HG03354 (cell line): Measurements from ENCODE around the gene KDM4C.
"Not testable (repeated sequence)": the region's sequence is repeated elsewhere in the genome, so short reads cannot be mapped to it uniquely, and the experiment has no call there.

Experiments used
- ATAC-seq: cut with Tn5 transposase; IDR thresholded peaks from one replicate; pipeline ENCODE4 v1.9.1; 2021; ENCODE audit warnings: mild to moderate bottlenecking; ENCODE audit not compliant: unreplicated experiment, poor library complexity, severe bottlenecking

KDM4C gene

DNA sequence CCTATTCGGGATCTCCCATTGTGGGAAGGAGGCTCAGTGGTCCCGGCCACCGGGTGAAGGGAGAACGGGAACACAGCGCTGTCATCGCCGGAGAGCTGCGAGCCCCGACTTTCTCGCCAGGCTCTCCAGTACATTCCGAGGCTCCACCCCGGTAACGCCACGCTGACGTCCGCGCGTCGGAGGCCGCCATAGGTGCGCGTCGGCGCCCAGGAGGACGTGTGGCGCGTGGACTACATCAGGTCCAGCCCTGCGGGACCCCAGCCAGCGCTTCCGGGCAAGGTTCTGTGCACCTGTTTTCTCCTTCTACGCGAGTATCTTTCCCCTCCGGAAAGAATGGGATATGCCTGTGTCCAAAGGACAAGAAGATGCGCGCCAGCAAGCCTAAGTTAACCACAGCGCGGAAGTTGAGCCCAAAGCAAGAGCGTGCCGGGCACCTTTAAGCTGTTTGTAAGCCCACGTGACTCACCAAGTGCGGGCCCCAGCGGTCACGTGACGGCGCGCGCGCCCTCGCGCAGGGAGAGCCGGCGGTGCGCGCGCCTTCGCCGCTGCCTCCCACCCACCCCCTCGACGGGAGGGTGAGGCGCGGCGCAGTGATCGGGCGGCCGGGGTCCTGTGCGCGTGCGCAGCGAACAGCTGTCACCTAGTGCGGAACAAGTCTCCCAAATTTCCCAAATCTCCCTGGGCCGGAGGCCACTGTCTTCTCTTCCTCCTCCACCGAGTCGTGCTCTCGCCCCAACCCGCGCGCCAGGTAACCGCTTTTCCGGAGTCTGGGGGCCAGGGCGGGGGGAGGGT, at the start of gene KDM4C:
Gene KDM4C (plus strand): TSS at position 518 of the 792 bp plus-strand sequence. CDS start 35,016 bp downstream, outside the sequence.
- peak; percentile 79 for ATAC-seq

- ATAC-seq, result no peak
Measured at GRCh38 chr9:6708732-6709131, 49.0 kb upstream of the KDM4C start.

DNA sequence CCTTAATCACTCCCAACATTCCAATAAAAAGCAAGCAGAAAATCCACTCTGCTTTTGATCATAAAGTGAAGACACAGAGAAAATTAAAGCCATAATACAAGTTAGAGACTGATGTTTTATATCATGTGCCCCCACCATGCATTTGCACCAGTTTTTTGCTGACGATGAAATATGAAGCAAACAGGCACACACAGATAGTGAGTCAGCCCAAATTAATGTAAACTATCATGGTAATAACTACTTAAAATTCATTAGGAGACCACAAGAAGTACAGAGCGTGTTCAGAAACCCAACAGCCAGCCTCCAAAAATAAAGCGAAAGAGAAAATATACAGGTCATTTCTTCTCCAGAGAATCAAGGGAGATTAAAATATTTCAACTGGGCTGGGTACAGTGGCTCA, 46.4 kb upstream of the KDM4C start:
- ATAC-seq, result no peak

DNA sequence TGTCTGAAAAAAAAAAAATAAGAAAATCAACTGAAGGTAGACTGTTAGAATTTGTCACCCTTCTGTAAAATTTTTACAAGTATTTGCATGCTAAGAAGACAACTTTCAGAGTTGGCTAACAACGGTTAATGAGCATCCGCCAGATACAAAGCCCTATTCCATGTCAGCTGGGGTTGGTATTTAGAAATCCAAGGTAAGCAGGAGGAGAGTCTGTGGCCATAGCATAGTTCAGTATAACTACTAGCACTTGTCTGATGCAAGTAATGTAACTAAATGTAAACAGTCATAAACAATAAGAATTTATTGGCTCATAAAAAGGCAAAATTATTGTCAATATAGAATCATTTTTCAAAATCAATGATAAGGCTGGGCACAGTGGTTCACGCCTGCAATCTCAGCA, 45.7 kb upstream of the KDM4C start:
- ATAC-seq, result no peak

DNA sequence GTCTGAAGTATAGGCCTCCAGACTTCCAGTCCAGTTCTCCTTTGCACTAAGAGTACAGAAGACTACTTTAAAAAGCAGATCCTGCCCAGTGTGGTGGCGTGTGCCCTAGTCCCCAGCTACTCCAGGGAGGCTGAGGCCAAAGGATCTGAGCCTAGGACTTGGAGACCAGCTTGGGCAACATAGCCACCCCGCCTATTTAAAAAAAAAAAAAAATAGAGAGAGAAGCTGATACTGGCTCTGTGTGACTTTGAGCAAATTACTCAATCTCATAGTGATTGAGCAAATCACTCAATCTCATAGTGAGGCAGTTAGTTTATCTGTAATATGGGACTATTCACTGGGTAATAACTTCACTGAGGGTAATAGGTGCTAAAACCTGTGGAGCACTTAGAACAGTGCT, 43.6 kb upstream of the KDM4C start:
- no peak for ATAC-seq

DNA sequence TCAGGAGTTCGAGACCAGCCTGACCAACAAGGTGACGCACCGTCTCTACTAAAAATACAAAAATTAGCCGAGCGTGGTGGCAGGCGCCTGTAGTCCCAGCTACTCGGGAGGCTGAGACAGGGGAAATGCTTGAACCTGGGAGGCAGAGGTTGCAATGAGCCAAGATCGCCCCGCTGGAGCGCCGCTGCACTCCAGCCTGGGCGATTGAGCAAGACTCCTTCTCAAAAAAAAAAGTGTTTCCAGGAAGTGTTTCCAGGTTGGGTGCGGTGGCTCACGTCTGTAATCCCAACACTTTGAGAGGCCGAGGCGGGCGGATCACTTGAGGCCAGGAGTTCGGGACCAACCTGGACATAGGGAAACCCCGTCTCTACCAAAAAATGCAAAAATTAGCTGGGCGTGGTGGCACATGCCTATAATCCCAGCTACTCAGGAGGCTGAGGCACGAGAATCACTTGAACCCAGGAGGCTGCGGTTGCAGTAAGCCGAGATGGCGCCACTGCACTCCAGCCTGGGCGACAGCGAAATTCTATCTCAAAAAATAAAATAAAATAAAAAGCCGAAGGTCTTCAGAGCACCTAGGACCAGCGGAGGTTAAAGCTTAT, 42.5 kb upstream of the KDM4C start:
- not testable (repeated sequence) for ATAC-seq

- peak; percentile 92 for ATAC-seq
Measured at GRCh38 chr9:6715755-6716643, 41.8 kb upstream of the KDM4C start.

- ATAC-seq, result no peak
Measured at GRCh38 chr9:6716766-6717165, 41.0 kb upstream of the KDM4C start.

GRCh38 chr9:6723881-6724420, 33.8 kb upstream of the KDM4C start:
- ATAC-seq, result no peak

DNA sequence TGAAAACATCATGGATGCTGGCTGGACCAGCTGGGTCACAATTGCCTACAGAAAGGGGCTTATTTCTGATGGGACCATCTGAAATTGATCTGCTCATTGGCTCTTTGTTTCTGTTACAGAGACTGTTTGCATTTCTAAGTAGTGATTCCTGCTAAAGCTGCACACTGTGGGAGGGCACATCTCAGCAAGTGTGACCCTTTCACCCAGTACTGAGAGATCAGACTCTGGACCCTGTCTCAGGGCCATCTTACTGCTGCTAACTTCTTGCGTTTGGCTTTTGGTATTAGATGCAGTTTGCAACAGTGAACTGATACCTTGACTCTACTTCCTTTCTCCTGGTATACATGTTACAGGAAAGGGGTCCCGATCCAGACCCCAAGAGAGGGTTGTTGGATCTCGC, 24.5 kb upstream of the KDM4C start:
- ATAC-seq, result no peak

- no peak for ATAC-seq
Measured at GRCh38 chr9:6733831-6734230, 23.9 kb upstream of the KDM4C start.

- no peak for ATAC-seq
Measured at GRCh38 chr9:6735422-6735821, 22.4 kb upstream of the KDM4C start.

DNA sequence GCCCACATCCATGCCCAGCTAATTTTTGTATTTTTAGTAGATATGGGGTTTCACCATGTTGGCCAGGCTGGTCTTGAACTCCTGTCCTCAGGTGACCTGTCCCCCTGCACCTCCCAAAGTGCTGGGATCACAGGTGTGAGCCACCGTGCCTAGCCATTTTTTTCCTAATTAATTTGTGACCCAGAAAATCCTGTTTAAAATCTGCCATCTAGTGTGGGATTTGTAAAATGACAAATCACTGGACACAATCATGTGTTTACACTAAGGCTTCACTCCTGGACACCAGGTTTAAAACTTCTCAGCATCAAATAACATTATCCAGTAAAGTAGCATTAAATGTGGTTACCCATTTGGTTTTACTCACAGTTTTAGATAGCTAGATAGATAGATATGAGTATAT, 18.6 kb upstream of the KDM4C start:
- no peak for ATAC-seq

DNA sequence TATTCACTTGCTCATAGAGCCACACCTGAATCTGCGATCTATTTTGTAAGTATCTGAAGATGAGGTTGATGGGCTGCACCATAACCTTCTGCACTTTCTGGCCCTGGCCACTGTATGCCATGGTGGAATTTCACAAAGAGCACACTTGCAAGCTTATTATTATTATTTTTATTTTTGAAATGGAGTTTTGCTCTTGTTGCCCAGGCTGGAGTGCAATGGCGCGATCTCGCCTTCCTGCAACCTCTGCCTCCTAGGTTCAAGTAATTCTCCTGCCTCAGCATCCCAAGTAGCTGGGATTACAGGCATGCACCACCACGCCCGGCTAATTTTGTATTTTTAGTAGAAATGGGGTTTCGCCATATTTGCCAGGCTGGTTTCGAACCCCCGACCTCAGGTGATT, 8.9 kb upstream of the KDM4C start:
- not testable (repeated sequence) for ATAC-seq

DNA sequence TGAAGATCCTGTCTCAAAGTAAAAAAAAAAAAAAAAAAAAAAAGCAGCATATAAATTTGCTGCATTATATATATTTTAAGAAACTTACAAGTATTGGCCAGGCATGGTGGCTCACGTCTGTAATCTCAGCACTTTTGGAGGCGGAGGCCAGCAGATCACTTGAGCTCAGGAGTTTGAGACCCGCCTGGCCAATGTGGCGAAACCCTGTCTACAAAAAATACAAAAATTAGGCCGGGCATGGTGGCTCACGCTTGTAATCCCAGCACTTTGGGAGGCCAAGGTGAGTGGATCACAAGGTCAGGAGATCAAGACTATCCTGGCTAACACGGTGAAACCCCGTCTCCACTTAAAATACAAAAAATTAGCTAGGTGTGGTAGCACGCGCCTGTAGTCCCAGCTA, 2.9 kb upstream of the KDM4C start:
- ATAC-seq, result not testable (repeated sequence)

GRCh38 chr9:6757132-6757455, 679 bp upstream of the KDM4C start:
- ATAC-seq, result peak; percentile 46

DNA sequence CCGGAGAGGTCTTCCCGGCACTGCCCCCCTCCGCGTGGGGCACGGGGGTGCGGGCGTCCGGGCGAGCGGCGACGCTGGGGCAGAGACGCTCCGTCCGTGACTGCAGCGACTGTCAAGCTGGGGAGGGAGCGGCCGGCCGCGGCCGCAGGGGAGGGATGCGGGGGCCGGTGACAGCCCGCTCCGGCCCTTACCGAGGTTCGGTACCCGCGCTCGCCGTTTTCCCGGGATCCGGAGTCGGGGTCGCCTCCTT, 400 bp downstream of the KDM4C start:
- ATAC-seq, result peak; percentile 19

- peak; percentile 36 for ATAC-seq
Measured at GRCh38 chr9:6758498-6759184, 868 bp downstream of the KDM4C start.

GRCh38 chr9:6759185-6759977, 1.6 kb downstream of the KDM4C start:
- peak; percentile 21 for ATAC-seq
